ENCODE measurements around the gene FSTL4. TPM values are rescaled to one million over a fixed set of nuclear protein-coding genes. Genes with fewer than 3 reads are reported as not detected.

FSTL4 gene
- total and polyA plus RNA-seq, 2 of the 13 experiments (the other 11 are each of a cell fraction or from before 2014, with no cell fraction given): 2.1 to 3.0 TPM

DNA sequence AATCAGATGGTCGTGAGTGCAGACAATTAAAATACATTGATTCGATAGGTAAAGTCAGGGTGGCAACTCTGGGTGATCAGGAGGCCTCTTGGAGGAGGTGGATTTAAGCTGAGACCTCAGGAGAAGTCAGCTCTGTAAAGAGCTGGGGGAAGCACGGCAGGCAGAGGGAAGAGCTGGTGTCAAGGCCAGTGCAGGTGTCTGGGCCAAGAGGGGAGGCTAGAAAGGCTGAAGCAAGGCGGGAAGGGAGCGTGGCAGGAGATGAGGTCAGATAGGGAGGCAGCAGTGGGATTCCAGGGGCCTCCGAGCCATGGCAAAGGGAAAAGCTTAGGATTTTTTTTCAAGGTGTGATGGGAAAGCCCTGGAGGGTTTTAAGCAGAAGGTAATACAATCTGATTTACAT, 178.7 kb downstream of the FSTL4 start:
- CTCF ChIA-PET (ENCODE audit: low intra/inter-chr PET ratio, low total read pairs): no interaction called here
- no peaks in the 10 kb centered on the region for H3K4me1 ChIP-seq (ENCODE audit: insufficient read depth, low read length)
- H3K4me3 ChIP-seq (replicated peaks in 1 of 3; ENCODE audit: insufficient read depth in 1 of 3, low read depth in 2 of 3, low read length in 3 of 3): no peak overlapping the region
- no TSS peak for BruUV-seq (replicated peaks)
- FAIRE-seq (no peak), DNase-seq (ENCODE audit: low spot score) (no peak), ATAC-seq (no peak)
- no peaks in the 10 kb centered on the region for H3K9me3 ChIP-seq (ENCODE audit: low read length)
- WGBS (ENCODE audit: low lambda C conversion rate): 11% methylated on average over 6 of the region's 6 CpGs
- H4K20me1 ChIP-seq (ENCODE audit: insufficient read depth, low read length): no peaks in the 10 kb centered on the region
- no peak overlapping the region for H3K4me2 ChIP-seq (ENCODE audit: low read depth, low read length)
- H3K36me3 ChIP-seq (replicated peaks in 1 of 2; ENCODE audit: control insufficient read depth in 1 of 2, insufficient read depth in 2 of 2, low read length in 2 of 2): no peaks in the 10 kb centered on the region
- H3K27ac ChIP-seq (ENCODE audit: extremely low read length, insufficient read depth, low read length): no peak overlapping the region
- H3K79me2 ChIP-seq (ENCODE audit: insufficient read depth, low read length): no peaks in the 10 kb centered on the region
- H2AFZ ChIP-seq (ENCODE audit: low read length): no peak overlapping the region
- no peak overlapping the region for H3K9ac ChIP-seq (ENCODE audit: insufficient read depth, low read depth, low read length)
- in situ Hi-C loops (cut with HindIII; ENCODE audit: extremely low pct_ligation_motif_present, low pct_unique_long_range_greater_than_20kb): no loop called here
- POLR2A ChIA-PET: no interaction called here
- intact Hi-C loops (cut with micrococcal nuclease; ENCODE audit: unreplicated experiment): no loop called here
- peaks cover 0 to 1% of the 10 kb centered on the region in 2 experiments; a peak in 2 of 5 replicates for H3K27me3 ChIP-seq (ENCODE audit: control insufficient read depth in 1 of 2, insufficient read depth in 2 of 2, low read length in 2 of 2)
- TF ChIP-seq MYC (CRISPR knock-in tag; IDR thresholded peaks at IDR 0.05; ENCODE audit: borderline replicate concordance) (no peak), ZNF30 (CRISPR knock-in tag; IDR thresholded peaks at IDR 0.05) (no peak), ZNF496 (CRISPR knock-in tag; IDR thresholded peaks at IDR 0.05; ENCODE audit: insufficient replicate concordance) (no peak), MEIS1 (CRISPR knock-in tag; IDR thresholded peaks at IDR 0.05; ENCODE audit: borderline replicate concordance) (no peak), STAG1 (CRISPR knock-in tag; IDR thresholded peaks at IDR 0.05) (no peak), SP2 (CRISPR knock-in tag; IDR thresholded peaks at IDR 0.05) (no peak), ZNF775 (CRISPR knock-in tag; IDR thresholded peaks at IDR 0.05; ENCODE audit: borderline replicate concordance) (no peak), BORCS8-MEF2B (CRISPR knock-in tag; IDR thresholded peaks at IDR 0.05) (no peak), HNRNPH1 (optimal IDR thresholded peaks at IDR 0.05; ENCODE audit: low read depth, low read length) (no peak), NR1H2 (CRISPR knock-in tag; IDR thresholded peaks at IDR 0.05; ENCODE audit: borderline replicate concordance, low read depth) (no peak), NFKBIZ (CRISPR knock-in tag; IDR thresholded peaks at IDR 0.05) (no peak), ZMYM4 (CRISPR knock-in tag; IDR thresholded peaks at IDR 0.05) (no peak), ZBTB21 (CRISPR knock-in tag; IDR thresholded peaks at IDR 0.05) (no peak), PPARG (CRISPR knock-in tag; conservative IDR thresholded peaks at IDR 0.05) (no peak), JUN (CRISPR knock-in tag; IDR thresholded peaks at IDR 0.05) (no peak)
- TF ChIP-seq, protein P1, sequence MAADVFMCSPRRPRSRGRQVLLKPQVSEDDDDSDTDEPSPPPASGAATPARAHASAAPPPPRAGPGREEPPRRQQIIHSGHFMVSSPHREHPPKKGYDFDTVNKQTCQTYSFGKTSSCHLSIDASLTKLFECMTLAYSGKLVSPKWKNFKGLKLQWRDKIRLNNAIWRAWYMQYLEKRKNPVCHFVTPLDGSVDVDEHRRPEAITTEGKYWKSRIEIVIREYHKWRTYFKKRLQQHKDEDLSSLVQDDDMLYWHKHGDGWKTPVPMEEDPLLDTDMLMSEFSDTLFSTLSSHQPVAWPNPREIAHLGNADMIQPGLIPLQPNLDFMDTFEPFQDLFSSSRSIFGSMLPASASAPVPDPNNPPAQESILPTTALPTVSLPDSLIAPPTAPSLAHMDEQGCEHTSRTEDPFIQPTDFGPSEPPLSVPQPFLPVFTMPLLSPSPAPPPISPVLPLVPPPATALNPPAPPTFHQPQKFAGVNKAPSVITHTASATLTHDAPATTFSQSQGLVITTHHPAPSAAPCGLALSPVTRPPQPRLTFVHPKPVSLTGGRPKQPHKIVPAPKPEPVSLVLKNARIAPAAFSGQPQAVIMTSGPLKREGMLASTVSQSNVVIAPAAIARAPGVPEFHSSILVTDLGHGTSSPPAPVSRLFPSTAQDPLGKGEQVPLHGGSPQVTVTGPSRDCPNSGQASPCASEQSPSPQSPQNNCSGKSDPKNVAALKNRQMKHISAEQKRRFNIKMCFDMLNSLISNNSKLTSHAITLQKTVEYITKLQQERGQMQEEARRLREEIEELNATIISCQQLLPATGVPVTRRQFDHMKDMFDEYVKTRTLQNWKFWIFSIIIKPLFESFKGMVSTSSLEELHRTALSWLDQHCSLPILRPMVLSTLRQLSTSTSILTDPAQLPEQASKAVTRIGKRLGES (CRISPR knock-in tag; IDR thresholded peaks at IDR 0.05; ENCODE audit: borderline replicate concordance): no peak
- TF ChIP-seq, protein P2, sequence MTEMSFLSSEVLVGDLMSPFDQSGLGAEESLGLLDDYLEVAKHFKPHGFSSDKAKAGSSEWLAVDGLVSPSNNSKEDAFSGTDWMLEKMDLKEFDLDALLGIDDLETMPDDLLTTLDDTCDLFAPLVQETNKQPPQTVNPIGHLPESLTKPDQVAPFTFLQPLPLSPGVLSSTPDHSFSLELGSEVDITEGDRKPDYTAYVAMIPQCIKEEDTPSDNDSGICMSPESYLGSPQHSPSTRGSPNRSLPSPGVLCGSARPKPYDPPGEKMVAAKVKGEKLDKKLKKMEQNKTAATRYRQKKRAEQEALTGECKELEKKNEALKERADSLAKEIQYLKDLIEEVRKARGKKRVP (CRISPR knock-in tag; IDR thresholded peaks at IDR 0.05): no peak
- TF ChIP-seq, protein P3, sequence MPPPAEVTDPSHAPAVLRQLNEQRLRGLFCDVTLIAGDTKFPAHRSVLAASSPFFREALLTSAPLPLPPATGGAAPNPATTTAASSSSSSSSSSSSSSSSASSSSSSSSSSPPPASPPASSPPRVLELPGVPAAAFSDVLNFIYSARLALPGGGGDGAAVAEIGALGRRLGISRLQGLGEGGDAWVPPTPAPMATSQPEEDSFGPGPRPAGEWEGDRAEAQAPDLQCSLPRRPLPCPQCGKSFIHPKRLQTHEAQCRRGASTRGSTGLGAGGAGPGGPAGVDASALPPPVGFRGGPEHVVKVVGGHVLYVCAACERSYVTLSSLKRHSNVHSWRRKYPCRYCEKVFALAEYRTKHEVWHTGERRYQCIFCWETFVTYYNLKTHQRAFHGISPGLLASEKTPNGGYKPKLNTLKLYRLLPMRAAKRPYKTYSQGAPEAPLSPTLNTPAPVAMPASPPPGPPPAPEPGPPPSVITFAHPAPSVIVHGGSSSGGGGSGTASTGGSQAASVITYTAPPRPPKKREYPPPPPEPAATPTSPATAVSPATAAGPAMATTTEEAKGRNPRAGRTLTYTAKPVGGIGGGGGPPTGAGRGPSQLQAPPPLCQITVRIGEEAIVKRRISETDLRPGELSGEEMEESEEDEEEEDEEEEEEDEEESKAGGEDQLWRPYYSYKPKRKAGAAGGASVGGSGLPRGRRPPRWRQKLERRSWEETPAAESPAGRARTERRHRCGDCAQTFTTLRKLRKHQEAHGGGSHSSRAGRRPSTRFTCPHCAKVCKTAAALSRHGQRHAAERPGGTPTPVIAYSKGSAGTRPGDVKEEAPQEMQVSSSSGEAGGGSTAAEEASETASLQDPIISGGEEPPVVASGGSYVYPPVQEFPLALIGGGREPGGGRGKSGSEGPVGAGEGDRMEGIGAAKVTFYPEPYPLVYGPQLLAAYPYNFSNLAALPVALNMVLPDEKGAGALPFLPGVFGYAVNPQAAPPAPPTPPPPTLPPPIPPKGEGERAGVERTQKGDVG (CRISPR knock-in tag; IDR thresholded peaks at IDR 0.05; ENCODE audit: borderline replicate concordance): no peak

All from HepG2 (cell line).